GM20431 (cell line): ENCODE results near the gene HIGD2A.

Experiments
- in situ Hi-C: fragments of 300-500 bp; cut with MseI, MboI; formaldehyde crosslinking; loops from one replicate; pipeline ENCODE4 v1.15.0; 2020; ENCODE audit warnings: low sequenced_read_pairs; ENCODE audit not compliant: unreplicated experiment

Gene HIGD2A

DNA sequence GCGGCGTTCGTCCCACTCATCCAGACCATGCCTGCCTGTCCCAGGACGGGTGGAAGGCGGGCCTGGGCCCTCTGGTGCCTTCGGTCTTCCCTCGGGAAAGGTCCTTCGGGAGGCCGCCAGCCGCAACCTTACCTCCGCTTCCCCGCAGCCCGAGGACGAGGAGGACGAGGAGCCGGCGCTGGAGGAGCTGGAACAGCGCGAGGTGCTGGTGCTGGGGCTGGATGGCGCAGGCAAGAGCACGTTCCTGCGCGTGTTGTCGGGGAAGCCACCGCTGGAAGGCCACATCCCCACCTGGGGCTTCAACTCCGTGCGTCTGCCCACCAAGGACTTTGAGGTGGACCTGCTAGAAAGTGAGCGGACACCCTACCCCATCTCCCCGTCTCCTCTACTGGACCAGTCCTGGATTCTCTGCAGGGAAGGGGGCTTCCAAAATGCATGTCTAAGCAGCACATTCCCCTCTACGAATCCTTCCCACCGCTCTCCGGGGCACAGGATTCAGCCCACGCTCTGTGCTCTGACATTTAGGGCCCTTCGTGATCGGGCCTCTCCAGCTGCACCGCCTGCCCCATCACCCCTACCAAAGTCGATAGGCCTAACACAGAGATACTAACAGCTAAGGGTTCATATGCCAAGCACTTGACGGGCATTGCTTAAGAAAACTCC, 22.2 kb upstream of the HIGD2A start:
- in situ Hi-C loops: no loop called here

DNA sequence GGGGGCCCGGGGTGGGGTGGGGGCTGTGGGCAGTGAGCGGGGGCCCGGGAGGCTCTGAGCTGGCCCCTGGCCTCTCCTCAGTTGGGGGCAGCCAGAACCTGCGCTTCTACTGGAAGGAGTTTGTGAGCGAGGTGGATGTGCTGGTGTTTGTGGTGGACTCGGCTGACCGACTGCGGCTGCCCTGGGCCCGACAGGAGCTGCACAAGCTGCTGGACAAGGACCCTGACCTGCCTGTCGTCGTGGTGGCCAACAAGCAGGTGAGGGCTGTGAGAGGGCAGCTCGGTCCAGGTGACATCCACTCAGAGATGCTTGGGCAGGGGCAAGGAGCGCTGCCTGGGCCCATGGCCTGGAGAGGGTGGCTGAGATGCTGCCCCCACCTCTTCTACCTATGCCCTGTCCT, 19.8 kb upstream of the HIGD2A start:
- in situ Hi-C loops: no loop called here

DNA sequence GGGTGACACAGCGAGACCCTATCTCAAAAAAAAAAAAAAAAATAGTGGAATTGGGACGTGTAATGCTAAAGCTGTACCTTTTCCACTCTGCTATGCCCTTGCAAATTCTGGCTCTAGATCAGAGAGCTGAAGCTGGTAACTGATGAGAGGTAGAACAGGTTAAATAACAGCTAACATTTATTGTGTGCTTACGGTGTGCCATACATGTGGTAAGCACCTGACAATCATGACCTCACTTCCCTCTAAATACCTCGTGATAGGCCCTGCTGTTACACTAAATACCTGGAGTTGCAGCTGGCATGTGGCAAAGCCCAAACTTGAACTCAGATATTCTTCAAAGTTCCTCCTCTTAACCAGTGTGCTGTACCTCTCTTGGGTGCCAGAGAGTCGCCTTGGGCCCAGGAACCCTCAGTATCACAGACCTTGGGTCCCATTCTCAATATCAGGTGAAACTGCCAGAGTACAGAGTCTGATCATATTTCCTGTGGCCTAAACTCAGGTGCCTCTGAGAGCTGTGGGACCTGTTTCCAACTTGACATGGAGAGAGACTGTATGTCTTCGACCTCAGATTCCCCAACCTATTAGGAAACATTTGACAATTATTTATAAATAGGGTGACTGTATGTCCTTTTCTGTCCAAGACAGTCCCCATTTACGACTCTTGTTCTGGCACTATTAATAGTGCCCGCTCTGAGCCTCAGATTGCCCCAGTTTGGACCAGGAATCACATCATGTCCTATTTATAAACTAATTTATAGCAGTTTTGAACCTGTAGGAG, 18.4 kb upstream of the HIGD2A start:
- in situ Hi-C loops: no loop called here

DNA sequence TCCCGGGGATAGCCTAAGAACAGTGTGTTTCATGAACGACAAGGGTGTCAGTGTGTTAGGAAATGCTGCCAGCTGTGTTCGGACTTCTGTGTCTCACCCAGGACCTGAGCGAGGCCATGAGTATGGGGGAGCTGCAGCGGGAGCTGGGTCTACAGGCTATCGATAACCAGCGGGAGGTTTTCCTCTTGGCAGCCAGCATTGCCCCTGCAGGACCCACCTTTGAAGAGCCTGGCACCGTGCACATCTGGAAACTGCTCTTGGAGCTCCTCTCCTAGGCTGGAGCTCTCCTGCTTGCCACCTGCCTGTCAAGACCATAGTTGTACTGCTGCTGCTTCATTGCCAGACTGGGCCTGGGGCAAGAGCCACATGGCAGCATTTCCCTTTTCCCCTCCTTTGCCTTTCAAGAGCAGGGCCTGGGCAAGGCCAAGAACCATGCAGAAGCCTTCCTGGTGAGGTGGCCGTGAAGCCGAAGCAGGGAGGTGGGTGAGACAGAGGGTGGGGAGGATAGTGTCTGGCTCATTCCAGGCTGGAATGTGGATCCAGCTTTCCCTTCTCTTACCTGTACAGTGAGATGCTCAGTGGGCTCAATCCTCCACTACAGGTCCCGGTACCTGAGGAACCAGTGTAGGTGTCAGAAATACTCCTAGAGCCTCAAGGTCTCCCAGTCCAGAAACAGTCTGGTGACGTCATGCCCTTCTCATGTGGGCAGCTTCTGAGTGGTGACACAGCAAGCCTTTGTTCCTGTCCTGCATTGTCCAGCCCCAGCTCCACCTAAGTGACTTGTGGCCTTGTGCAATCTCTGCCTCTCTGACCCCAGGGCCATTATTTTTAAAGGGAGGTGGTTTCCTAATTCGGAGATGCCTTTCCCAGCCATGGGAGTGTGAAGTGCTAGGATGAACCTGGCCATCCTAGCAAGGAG, 16.7 kb upstream of the HIGD2A start:
- in situ Hi-C loops: no loop called here

- in situ Hi-C loops: no loop called here
Observed at GRCh38 chr5:176373100-176373818, 15.3 kb upstream of the HIGD2A start.

DNA sequence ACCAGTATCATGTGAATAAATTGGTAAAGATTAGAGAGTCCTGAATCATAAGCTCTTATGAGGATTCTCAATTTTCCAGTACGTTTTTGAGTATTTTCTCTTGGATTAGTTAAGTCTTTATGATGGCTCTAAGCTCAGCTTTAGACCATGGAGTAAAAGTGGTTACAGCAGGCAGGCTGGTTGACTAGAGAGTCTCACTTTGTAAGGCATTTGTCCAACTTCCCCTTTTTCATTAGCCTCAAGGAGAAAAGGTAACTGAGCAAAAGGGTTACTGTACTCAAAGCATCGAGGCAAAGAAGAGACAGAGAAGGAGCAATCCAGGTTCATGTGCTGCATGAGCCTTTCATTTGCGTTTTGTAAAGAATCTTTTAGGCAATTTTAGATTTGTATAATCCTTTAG, 8.7 kb upstream of the HIGD2A start:
- in situ Hi-C loops: no loop called here

- in situ Hi-C loops: no loop called here
Observed at GRCh38 chr5:176381423-176381822, 7.1 kb upstream of the HIGD2A start.

- in situ Hi-C loops: no loop called here
Observed at GRCh38 chr5:176381979-176382378, 6.6 kb upstream of the HIGD2A start.

DNA sequence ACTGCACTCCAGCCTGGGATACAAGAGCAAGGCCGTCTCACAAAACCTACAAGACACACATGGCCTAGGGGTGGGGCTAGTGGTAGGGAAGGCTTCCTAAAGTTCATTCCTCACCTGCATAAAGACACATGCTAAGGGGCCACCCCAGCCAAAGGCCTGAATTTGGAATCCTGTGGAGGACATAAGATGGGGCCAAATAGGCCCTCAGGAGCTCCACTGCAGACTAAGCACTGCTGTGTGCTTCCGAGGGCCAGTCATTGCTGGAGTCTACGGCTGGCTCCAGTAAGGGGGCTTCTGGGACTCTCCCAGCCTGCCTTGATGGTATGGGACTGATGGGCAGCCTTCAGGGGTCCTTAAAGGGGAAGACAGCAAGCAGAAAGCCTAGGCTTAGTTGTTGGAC, 5.8 kb upstream of the HIGD2A start:
- in situ Hi-C loops: no loop called here

DNA sequence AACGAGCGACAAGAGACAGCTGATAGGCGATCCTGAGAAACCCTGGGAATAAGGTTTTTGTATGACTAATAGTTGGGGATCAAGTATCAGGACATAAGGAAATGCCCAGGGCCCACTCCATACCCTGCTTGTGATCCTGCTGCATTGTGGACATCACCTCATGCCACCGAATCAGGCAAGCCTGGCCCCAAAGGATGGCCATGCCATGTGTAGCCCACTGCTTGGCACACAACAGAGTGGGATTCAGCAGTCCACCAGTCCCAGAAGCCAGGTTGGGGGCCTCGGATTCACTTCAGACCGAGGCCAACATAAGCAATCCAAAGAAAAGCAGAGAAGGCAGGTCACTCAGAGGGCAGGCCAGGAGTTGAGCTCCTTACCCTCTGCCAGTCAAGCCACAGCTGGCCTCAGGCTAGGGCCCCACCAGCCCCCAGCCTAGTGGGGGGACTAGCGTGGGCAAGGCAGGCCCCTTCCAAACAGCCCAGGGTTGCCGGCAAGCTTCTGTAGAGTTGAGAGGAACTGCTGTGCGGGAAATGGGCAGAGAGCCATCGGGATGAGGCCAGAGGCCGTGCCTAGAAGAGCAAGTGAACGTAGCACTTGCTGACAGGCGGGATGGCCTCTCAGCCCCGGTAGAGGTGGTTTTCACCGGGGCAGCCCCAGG, 5.2 kb upstream of the HIGD2A start:
- in situ Hi-C loops: no loop called here

GRCh38 chr5:176383961-176384360, 4.6 kb upstream of the HIGD2A start:
- in situ Hi-C loops: no loop called here

DNA sequence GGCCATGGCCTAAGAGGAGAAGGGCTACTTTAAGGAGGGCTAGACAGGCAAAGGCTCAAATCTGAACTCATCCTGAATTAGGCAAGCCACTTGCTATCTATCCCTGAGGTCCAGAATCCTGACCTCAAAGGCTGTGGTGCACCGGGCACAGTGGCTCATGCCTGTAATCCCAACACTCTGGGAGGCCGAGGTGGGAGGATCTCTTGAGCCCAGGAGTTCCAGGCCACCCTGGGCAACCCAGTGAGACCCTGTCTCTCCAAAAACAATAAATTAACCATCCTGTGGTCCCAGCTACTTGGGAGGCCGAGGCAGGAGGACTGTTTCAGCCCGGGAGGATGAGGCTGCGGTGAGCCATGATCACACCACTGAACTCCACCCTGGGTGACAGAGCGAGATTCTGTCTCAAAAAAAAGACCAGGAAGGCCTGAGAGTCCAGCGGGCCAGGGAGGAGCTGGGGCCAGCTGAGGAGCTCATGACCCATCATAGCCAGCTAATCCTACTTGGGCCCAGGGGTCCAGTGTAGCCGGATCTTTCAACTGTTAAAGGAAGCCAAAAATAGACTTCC, 4.1 kb upstream of the HIGD2A start:
- in situ Hi-C loops: no loop called here

GRCh38 chr5:176384991-176385390, 3.6 kb upstream of the HIGD2A start:
- in situ Hi-C loops: no loop called here

DNA sequence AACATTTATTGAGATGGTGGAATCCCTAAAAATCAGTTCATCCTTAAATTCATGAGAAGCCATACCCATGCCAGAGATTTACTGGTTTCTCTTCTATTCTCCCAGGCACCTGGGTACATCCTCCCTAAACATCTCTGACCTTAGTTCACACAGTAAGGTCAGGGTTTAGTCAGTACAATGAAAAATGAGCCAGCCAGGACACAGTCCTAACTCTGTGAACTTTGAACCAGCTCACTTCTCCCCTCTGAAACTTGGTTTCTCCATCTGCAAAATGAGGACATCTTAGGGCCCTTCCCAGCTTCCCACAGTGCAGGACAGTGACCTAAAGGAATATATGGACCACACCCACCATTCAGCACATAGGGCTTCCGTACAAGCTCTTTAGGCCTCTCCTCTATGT, 2.1 kb upstream of the HIGD2A start:
- in situ Hi-C loops: no loop called here

- in situ Hi-C loops: no loop called here
Observed at GRCh38 chr5:176387384-176387925, 1.1 kb upstream of the HIGD2A start.

DNA sequence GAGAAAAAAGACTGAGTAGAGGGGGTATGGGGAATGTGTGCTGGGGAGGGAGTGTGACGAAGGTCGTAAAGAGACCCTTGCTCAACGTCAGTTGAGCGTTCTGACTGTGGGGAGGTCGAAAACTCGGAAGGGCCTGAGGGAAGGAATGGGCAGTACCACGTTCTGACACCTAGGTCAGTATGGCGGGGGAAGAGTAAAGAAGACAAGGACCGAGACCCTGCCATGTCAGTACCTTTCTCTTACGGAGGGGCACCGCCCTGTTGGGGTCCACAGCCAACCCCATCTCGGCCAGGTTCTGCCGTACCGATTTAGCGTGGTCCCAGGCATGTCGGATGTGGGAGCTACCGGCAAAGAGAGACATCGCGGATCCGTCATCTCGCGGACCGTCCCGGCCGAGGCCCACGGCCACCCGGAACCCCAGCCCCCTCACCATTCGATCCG, 528 bp upstream of the HIGD2A start:
- in situ Hi-C loops: no loop called here

DNA sequence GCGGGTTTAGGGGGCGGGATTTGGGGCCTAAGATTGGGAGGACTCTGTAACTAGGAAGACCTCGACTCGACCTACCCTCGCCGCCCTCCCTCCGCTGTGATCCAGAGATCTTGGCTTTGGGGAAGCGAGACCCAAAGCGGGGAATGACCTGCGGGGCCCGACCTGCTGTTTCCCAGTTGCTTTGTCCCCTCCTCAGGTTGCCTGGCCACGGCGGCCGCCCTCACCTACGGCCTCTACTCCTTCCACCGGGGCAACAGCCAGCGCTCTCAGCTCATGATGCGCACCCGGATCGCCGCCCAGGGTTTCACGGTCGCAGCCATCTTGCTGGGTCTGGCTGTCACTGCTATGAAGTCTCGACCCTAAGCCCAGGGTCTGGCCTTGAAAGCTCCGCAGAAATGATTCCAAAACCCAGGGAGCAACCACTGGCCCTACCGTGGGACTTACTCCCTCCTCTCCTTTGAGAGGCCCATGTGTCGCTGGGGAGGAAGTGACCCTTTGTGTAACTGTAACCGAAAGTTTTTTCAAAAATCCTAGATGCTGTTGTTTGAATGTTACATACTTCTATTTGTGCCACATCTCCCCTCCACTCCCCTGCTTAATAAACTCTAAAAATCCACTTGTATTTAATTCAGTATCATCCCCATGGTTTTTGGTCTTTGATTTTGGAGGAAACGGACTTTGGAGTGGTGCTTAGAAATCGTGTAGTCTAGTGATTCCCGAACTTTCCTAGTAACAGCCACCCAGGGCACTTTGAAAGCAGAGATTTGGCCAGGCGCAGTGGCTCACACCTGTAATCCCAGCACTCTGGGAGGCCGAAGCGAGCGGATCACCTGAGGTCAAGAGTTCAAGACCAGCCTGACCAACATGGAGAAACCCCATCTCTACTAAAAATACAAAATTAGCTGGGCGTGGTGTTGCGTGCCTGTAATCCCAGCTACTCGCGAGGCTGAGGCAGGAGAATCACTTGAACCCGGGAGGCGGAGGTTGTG, 878 bp downstream of the HIGD2A start:
- in situ Hi-C loops: no loop called here

DNA sequence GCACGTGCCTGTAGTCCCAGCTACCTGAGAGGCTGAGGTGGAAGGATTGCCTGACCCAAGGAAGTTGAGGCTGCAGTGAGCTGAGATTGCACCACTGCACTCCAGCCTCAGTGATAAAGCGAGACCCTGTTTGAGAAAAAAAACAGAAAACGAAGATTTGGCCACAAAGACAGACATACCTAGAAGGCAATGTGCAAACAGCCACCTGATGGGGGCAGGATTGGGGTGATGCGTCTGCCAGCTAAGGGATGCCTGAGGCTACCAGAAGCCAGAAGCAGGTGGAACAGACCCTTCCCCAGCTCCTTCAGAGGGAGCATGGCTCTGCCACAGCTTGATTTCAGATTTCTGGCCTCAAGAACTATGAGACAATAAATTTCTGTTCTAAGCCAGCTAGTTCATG, 2.9 kb downstream of the HIGD2A start:
- in situ Hi-C loops: no loop called here
